Neutrophil (primary cell): Measurements from ENCODE around the gene TMEM81.

Source experiments
- H3K27ac ChIP-seq: fragments of 200-600 bp; sonication (generic); 2 replicates; pipeline ENCODE4 v1.5.1; 2016; ENCODE audit warnings: mild to moderate bottlenecking, moderate library complexity
- H3K27me3 ChIP-seq: fragments of 200-600 bp; sonication (generic); 2 replicates; pipeline ENCODE4 v1.6.0; 2016; ENCODE audit warnings: mild to moderate bottlenecking
- H3K36me3 ChIP-seq: fragments of 200-600 bp; sonication (generic); 2 replicates; pipeline ENCODE4 v1.5.1; 2017
- H3K4me1 ChIP-seq, 2 experiments: fragments of 200-600 bp in 1 of 2; sonication (generic) in 1 of 2; 1 replicate in 1 of 2; 2 replicates in 1 of 2; pipeline versions ENCODE4 v1.5.1 to v1.6.1; 2013 to 2016; ENCODE audit warnings: low read depth in 1 of 2, low read length in 1 of 2, mild to moderate bottlenecking in 1 of 2, moderate library complexity in 1 of 2; ENCODE audit not compliant: control insufficient read depth in 1 of 2, insufficient read depth in 1 of 2
- H3K4me3 ChIP-seq, 2 experiments: fragments of 200-600 bp in 1 of 2; sonication (generic) in 1 of 2; 1 replicate in 1 of 2; 2 replicates in 1 of 2; pipeline ENCODE4 v1.5.1; 2013 to 2016; ENCODE audit warnings: low read depth in 1 of 2, low read length in 1 of 2, mild to moderate bottlenecking in 1 of 2, moderate library complexity in 1 of 2
- H3K9me3 ChIP-seq: fragments of 200-600 bp; sonication (generic); 2 replicates; pipeline ENCODE4 v1.5.1; 2016
- TF ChIP-seq, protein P1 (sequence below): fragments of 200-600 bp; sonication (generic); IDR thresholded peaks from 2 replicates; pipeline ENCODE4 v1.5.1; 2016; ENCODE audit warnings: antibody characterized with exemption

TMEM81 gene

DNA sequence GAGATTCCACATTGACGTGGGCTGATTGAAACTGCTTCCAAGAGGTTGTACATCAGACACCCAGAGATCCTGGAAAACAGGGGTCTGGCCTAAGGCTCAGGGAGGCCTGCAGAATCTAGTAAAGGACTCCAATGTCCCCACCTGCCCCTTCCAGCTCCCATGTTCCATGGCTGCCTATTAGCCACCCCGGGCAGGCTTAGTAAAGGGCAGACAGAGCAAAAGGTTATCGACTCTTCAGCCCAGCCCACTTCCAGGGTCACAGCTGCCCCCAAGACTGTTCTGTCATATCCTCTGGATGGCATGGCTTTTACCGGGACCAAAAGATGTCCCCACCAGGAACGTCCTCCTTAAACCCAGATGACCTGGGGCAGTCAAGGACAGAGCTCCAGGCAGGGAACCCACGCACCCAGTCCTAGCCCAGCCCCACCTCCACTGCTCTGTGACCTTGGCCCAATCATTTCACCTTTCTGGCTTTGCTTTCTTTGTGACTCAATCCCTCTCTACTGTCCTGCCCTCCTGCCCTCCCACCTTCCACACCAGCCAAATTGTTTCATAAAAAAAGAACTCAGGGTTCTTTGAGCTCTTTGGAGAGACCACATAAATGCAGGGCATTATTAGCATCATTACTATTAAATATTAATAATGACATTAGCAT is 46.0 kb downstream of the TMEM81 start:
- no peaks in the 10 kb centered on the region for H3K9me3 ChIP-seq
- no peak overlapping the region for H3K4me3 ChIP-seq
- H3K27me3 ChIP-seq: peaks cover 32% of the 10 kb centered on the region
- peaks cover 3 to 10% of the 10 kb centered on the region in 2 experiments for H3K4me1 ChIP-seq
- TF ChIP-seq, protein P1, sequence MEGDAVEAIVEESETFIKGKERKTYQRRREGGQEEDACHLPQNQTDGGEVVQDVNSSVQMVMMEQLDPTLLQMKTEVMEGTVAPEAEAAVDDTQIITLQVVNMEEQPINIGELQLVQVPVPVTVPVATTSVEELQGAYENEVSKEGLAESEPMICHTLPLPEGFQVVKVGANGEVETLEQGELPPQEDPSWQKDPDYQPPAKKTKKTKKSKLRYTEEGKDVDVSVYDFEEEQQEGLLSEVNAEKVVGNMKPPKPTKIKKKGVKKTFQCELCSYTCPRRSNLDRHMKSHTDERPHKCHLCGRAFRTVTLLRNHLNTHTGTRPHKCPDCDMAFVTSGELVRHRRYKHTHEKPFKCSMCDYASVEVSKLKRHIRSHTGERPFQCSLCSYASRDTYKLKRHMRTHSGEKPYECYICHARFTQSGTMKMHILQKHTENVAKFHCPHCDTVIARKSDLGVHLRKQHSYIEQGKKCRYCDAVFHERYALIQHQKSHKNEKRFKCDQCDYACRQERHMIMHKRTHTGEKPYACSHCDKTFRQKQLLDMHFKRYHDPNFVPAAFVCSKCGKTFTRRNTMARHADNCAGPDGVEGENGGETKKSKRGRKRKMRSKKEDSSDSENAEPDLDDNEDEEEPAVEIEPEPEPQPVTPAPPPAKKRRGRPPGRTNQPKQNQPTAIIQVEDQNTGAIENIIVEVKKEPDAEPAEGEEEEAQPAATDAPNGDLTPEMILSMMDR: no peak
- no peak overlapping the region for H3K27ac ChIP-seq
- H3K36me3 ChIP-seq: no peaks in the 10 kb centered on the region

DNA sequence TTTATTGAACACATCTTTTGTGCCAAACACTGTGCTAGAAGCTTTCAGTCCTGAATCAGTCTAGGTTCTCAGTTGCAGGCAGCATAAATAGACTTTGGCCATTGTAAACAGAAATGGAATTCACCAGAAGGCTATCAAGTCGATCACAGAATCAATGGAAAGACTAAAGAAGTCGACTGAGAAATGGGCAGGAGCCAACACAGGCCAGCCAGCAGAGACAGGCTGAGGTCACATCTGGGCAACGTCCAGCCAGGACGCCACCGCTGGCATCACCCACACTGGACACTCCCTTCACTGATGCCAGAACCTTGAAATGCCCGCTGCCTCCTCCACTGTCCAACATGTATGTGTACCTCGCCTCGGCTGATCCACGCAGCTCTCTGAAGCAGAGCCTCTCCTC is 46.7 kb downstream of the TMEM81 start:
- H3K4me3 ChIP-seq: no peak overlapping the region
- no peak overlapping the region for H3K27ac ChIP-seq
- H3K4me1 ChIP-seq: peaks cover 0 to 3% of the 10 kb centered on the region in 2 experiments
- TF ChIP-seq, protein P1: no peak
- no peaks in the 10 kb centered on the region for H3K9me3 ChIP-seq
- peaks cover 24% of the 10 kb centered on the region for H3K27me3 ChIP-seq
- no peaks in the 10 kb centered on the region for H3K36me3 ChIP-seq
